Measurements from ENCODE around the gene NEK8. TPM values are rescaled to one million over a fixed set of nuclear protein-coding genes. Genes with fewer than 3 reads are reported as not detected.

The NEK8 gene
- total RNA-seq, 1 donor from 2014 or later = 6.7 TPM

- peaks cover 10% of the 10 kb centered on the region for H3K36me3 Mint-ChIP-seq (ENCODE audit: low read depth, unreplicated experiment)
- H3K27me3 Mint-ChIP-seq (ENCODE audit: unreplicated experiment) = peaks cover 10% of the 10 kb centered on the region
- no peak for TF ChIP-seq CTCF (IDR thresholded peaks at IDR 0.05; ENCODE audit: unreplicated experiment)
- H3K4me1 Mint-ChIP-seq (ENCODE audit: unreplicated experiment) = peaks cover 12% of the 10 kb centered on the region
- H3K4me3 Mint-ChIP-seq (ENCODE audit: unreplicated experiment) = no peak overlapping the region
- no peak overlapping the region for H3K27ac Mint-ChIP-seq (ENCODE audit: unreplicated experiment)
- no peaks in the 10 kb centered on the region for H3K9me3 Mint-ChIP-seq (ENCODE audit: unreplicated experiment)
- DNase-seq (ENCODE audit: low spot score) = no peak
These were observed 13.1 kb downstream of the NEK8 start for GRCh38 chr17:28741358-28742349.

- TF ChIP-seq CTCF (IDR thresholded peaks at IDR 0.05; ENCODE audit: unreplicated experiment) = no peak
- Mint-ChIP-seq H3K27ac (ENCODE audit: unreplicated experiment) (peak within 1 kb of the TSS; percentile 94), H3K36me3 (ENCODE audit: low read depth, unreplicated experiment) (peaks cover 9% of the 10 kb centered on the region), H3K27me3 (ENCODE audit: unreplicated experiment) (peaks cover 11% of the 10 kb centered on the region), H3K4me1 (ENCODE audit: unreplicated experiment) (peaks cover 25% of the 10 kb centered on the region), H3K9me3 (ENCODE audit: unreplicated experiment) (no peaks in the 10 kb centered on the region), H3K4me3 (ENCODE audit: unreplicated experiment) (peak within 1 kb of the TSS; percentile 94)
- DNase-seq (ENCODE audit: low spot score) = peak; percentile 77
These were observed 14.9 kb downstream of the NEK8 start, which contains the start of gene TRAF4 for GRCh38 chr17:28743243-28744103. Gene TRAF4, plus strand, starts transcription at chr17:28744011. Its CDS starts 102 bp downstream, at chr17:28744113.

DNA sequence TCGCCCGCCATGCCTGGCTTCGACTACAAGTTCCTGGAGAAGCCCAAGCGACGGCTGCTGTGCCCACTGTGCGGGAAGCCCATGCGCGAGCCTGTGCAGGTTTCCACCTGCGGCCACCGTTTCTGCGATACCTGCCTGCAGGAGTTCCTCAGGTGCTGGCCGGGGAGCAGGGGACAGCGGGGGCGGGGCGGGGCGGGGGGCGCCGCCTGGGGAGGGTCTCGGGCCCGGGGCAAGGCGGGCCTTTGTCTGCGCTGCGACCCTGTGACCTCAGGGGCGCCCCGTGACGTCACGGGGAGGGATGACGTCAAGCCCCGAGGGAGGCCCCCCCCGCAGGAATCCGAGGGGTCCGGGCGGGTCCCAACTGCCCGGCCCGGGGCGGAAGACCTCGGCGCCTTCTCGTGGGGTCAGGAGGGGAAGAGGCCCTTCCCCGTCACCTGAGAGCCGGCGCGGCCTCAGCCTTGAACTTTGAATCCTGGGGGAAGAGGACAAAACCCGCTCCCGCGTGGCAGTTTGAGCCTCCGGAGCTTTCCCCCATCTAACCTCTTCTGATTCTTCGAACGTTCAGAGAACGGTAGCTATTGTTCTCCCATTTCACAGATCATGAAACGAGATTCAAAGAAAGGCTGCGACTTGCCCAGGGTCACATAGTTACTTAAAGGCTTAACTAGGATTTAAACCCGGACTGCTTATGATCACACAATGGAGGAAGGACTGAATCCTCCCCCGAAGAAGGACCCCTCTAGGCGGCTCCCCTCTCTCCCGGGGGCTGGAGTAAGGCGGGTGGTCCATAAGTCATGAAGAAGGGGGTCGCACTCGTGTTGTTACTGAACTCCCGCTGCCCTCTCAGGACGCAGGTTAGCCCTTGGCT, 15.8 kb downstream of the NEK8 start:
- Mint-ChIP-seq H3K9me3 (ENCODE audit: unreplicated experiment) (no peaks in the 10 kb centered on the region), H3K4me3 (ENCODE audit: unreplicated experiment) (peak overlapping the region; percentile 94), H3K27ac (ENCODE audit: unreplicated experiment) (peak overlapping the region; percentile 94), H3K36me3 (ENCODE audit: low read depth, unreplicated experiment) (peaks cover 8% of the 10 kb centered on the region), H3K4me1 (ENCODE audit: unreplicated experiment) (peaks cover 25% of the 10 kb centered on the region), H3K27me3 (ENCODE audit: unreplicated experiment) (peaks cover 14% of the 10 kb centered on the region)
- no peak for TF ChIP-seq CTCF (IDR thresholded peaks at IDR 0.05; ENCODE audit: unreplicated experiment)
- DNase-seq (ENCODE audit: low spot score) = peak; percentile 86

DNA sequence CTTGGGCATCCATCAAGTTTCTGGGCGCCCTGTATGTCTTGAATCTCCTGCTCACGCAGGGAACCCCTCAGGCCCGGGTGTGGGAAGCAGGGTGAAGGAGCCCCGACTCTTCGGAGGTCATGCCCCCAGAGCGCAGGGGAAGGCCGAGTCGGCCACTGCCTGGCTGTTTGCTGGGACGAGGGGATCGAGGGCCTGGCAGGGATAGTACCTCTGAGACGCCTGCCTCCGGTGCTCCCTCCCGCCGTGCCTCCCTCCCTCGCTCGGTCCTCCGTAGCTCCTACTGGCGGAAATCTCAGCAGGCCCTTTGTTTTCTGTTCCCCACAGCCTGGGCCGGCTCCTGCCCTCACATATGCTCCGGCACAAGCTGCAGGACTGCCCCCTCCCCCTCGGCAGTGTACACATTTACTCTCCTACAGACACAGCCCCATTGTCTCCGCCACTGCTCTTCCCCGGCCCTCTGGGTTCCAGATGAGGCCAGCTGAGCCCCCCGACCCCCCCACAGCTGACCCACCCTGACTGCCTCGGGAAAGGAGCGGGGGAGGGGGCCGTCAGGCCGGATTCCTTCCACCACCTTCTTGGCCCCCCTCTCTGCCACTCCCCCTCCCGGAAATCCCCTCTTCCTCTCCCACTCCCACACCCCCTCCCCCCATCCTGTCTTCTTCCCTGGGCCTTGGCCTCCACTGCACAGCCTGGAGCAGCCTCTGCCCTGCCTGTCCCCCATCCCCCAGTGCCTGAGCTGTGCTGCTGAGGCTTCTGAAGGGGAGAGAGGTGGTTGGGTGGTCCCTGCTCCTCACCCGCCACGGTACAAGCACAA, 16.6 kb downstream of the NEK8 start:
- Mint-ChIP-seq H3K4me1 (ENCODE audit: unreplicated experiment) (peaks cover 30% of the 10 kb centered on the region), H3K27ac (ENCODE audit: unreplicated experiment) (peak overlapping the region; percentile 94), H3K36me3 (ENCODE audit: low read depth, unreplicated experiment) (peaks cover 8% of the 10 kb centered on the region), H3K27me3 (ENCODE audit: unreplicated experiment) (peaks cover 14% of the 10 kb centered on the region), H3K4me3 (ENCODE audit: unreplicated experiment) (peak overlapping the region; percentile 94), H3K9me3 (ENCODE audit: unreplicated experiment) (no peaks in the 10 kb centered on the region)
- peak; percentile 72 for DNase-seq (ENCODE audit: low spot score)
- no peak for TF ChIP-seq CTCF (IDR thresholded peaks at IDR 0.05; ENCODE audit: unreplicated experiment)
